ENCODE data around the gene RTL9.
A peak's percentile ranks its signal among the peaks of the same experiment; 100 is the strongest.
"Not testable (repeated sequence)": the region's sequence is repeated elsewhere in the genome, so short reads cannot be mapped to it uniquely, and the experiment has no call there.

Gene RTL9

DNA sequence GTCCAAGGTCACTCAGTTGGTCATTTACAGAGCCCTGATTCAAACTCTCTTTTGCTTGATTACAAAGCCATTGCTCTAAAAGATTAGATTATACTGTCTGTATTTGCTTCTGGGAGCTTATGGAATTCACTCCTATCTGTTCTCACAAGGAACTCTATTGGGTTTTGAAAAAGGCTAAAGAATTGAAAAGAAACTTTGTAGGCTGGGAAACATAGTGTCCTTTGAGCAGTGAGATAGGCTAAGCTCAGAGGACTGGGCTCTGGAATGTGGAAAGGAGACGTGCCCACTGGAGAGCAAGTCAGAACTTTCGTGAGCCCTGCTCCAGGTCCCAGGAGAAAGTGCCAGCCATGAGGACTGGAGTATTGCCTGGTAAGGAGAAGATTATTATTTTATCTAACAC, at the start of gene RTL9:
Gene RTL9 (plus strand): TSS at position 301 of the 400 bp plus-strand sequence. CDS start 91,770 bp downstream, outside the sequence.
- no peak for DNase-seq

DNA sequence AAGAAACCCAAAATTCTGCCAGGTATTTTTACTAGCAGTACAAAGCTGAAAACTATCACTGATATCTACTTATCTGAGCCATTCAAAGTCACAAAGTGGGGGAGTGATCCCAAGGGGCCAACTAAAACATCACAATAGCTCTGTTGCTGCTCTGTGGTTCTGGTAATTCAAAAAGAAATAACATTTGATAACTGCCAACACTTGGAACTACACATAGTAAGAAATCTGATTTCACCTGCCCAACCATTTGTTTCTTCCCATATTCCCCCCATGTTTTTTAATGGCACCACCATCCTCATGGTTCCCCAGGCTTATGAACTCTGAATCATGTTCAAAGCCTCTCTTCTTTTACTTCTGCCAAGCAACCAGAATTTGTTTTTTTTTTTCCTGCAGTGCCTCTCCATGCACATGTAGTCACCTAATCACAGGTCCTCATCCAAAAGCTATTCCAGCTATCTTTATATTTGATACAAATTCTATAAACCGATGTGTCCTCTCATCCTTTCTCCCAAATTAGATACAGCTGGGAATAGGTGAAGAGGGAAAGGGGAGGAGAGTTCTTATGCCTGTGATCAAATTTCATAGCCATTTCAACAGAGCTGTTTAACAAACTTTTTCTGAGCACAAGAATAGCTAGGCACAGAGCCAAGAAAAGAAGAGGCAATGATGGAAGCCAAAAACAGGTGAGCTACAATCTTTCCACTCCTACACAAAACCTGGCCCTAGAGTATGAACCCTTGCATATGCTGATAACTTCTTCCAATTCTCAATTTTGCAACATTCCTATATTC, 48.5 kb upstream of the RTL9 start:
- peak in 1 of 2 experiments; percentile 24 for DNase-seq

GRCh38 chrX:110310896-110311295, 47.8 kb upstream of the RTL9 start:
- DNase-seq: no peak

GRCh38 chrX:110311437-110312230, 47.0 kb upstream of the RTL9 start:
- no peak for DNase-seq

DNA sequence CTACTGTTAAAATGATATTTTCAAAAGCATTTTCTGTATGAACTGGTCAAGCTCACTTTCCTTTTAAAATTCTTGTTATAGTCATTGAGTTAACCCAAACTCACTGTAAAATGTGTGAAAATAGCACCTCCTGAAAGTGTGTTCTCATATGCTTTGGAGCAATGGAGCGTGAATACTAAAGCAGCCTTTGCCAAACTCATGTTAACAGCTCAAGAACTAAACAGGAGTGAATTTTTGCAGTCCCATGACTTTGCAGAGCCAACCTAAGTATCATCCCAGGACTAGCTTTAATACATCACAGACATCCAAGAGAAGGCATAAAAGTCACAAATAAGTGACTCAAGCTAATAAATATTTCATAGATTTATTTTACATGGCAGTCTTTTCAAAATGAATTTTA, 43.1 kb upstream of the RTL9 start:
- DNase-seq: no peak

DNA sequence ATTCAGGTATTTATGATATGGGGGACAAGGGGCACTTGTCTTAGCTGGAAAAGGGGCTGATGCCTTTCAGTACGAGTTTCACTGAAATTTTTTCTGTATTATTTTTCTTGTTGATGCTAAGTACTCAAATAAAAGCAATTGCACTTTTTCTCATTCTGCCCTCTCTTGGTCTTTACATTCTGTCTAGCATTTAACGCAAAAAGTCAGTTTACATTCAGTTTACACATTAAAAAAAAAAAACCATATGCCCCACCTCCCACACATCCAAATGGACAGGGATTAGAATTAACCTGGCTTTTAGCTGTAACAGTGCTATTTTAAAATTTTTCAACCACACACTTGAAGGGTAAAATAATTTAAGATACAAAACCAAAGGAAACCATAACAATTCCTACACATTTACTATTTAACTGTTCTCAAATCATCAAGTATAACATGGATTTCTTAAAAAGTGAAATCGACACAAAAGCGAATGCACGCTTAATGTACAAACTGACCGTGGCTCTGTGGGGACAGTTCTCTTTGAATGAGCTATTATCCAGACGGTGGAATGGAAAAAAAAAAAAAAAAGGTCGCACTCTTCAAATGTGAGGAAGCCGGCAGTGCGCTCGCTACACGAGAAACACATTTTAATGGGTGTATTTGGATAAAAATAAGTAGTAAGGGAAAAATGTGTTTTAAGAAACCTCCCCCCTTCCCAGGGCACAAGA, 42.1 kb upstream of the RTL9 start:
- no peak for DNase-seq

DNA sequence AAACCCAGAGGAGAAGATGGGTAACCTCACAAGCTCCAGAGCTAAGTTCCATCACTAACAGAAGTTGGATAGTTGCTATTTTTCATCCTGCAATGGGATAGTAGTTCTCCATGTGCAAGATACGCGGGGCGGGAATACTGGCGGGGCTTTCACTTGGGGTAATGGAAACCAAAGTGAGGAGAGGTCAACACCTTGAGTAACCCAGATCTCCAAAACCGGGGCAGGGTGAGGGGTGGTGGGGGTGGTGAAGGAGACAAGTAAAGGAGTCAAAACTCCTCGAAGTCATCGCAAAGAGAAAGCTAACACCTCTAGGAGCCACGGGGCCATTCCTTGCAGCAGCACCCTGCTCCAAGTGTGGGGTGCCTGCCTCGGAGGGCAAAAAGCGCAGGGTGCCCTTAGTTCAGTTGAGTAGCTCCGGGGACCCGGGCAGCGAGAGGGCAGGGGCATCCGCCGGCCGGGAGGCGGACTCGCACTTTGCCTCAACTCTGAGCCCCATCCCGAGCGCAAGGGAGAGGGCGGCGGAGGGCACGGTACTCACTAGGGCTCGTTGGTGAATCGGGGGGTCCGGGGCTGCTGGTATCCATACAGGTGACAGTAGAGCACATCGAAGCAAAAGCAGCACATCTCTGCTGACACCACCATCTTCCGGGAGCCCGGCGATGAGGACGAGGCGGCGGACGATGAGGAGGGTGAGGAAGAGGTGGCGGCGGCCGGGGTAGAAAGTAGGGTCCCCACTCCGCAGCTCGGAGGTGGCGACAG, 41.4 kb upstream of the RTL9 start:
- no peak for DNase-seq

- DNase-seq: peak; percentile 68 to 78
Observed at GRCh38 chrX:110317820-110318663, 40.6 kb upstream of the RTL9 start, which contains the start of gene AMMECR1. AMMECR1 (minus strand) TSS chrX:110318085; CDS start chrX:110318071, 14 bp downstream.

DNA sequence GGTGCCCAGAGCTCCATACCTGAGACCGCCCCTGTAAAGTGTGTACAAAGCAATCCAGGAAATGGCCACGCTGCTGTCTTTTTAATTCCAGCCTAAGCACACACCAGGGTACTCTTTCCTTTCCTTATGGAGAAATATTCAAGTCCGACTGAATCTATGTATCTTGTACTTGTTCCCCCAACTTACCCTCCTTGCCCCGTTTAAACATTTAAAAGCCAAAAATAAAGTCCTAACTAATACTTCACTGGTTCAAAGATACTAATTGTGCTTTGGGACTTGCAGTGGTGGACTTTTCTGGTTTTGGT, 40.0 kb upstream of the RTL9 start:
- DNase-seq: no peak

GRCh38 chrX:110320381-110320987, 38.2 kb upstream of the RTL9 start:
- DNase-seq: no peak

DNA sequence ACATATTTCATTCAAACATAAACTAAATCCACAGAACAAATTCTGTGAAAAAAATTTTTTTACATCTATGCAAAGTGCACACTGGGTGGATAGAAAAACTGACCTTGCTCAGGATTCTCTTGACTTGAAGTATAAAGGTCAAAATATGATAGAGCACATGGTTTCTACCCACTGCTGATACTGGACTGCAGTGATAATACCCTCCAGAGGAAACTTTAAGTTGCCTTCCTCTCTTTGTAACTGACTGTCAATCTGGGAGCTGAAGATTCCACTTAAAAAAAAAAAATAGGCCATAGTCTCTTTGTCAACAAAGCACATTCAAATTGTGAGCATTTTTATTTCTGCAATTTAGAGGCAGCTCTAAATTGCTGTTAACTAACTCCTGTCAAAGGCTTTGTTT, 37.6 kb upstream of the RTL9 start:
- no peak for DNase-seq

GRCh38 chrX:110321670-110322069, 37.0 kb upstream of the RTL9 start:
- DNase-seq: no peak

DNA sequence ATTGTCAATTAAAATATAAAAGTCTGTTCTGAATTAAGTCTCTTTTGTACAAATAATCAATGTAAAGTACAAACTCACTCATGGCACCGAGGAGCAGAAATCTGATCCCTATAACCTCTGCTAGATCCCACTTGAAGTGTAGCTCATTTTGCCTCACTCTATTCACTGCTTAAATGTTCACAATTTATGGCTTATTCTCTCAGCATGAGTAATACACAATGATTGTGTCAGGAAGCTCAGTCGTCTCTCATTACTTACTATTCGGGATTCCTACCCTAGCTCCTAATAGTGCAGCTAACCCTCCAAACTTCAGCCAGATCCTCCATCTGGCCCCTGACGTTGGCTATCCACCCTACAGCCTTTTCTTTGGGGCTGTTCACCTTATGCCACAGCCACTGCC, 36.0 kb upstream of the RTL9 start:
- DNase-seq: no peak

- DNase-seq: no peak
Observed at GRCh38 chrX:110326712-110327111, 31.9 kb upstream of the RTL9 start.

- no peak for DNase-seq
Observed at GRCh38 chrX:110327336-110327735, 31.3 kb upstream of the RTL9 start.

DNA sequence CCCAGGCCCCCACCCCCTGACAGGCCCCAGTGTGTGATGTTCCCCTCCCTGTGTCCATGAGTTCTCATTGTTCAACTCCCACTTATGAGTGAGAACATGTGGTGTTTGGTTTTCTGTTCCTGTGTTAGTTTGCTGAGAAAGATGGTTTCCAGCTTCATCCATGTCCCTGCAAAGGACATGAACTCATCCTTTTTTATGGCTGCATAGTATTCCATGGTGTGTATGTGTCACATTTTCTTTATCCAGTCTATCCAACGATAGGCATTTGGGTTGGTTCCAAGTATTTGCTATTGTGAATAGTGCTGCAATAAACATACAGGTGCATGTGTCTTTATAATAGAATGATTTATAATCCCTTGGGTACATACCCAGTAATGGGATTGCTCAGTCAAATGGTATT, 30.0 kb upstream of the RTL9 start:
- not testable (repeated sequence) for DNase-seq

GRCh38 chrX:110331444-110332030, 27.1 kb upstream of the RTL9 start:
- DNase-seq: no peak

GRCh38 chrX:110333458-110333857, 25.2 kb upstream of the RTL9 start:
- DNase-seq: not testable (repeated sequence)

- no peak for DNase-seq
Observed at GRCh38 chrX:110338935-110339334, 19.7 kb upstream of the RTL9 start.

DNA sequence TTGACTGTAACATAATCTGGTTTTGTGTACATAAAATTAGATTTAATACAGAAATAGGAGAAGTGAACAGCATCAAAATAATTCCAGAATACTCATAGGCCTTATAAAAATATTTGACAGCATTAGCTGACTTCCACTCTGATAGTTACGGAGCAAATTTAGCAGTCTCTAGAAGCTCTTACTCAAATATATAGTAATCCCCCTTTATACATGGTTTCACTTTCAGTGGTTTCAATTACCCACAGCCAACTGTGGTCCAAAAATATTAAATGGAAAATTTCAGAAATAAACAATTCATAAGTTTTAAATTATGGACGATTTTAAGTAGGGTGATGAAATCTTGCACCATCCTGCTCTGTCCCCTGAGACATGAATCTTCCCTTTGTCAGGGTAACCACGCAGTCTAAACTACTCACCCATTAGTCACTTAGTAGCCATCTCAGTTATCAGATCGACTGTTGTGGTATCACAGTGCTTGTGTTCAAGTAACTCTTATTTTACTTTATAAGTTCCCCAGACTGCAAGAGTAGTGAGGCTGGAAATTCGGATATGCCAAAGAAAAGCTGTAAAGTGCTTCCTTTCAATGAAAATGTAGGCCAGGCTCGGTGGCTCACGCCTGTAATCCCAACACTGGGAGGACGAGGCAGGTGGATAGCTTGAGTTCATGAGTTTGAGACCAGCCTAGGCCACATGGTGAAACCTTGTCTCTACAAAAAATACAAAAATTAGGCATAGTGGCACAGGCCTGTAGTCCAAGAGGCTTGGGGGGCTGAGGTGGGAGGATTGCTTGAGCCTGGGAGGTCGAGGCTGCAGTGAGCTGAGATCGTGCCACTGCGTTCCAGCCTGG, 17.2 kb upstream of the RTL9 start:
- no peak for DNase-seq
